HG03066 (cell line): Measurements from ENCODE around the gene NOTCH1.
"Not testable (repeated sequence)": the region's sequence is repeated elsewhere in the genome, so short reads cannot be mapped to it uniquely, and the experiment has no call there.

Experiments
- ATAC-seq: cut with Tn5 transposase; IDR thresholded peaks from one replicate; pipeline ENCODE4 v1.9.1; 2021; ENCODE audit warnings: low read depth; ENCODE audit not compliant: unreplicated experiment

Gene NOTCH1

GRCh38 chr9:136565715-136566552, 20.1 kb upstream of the NOTCH1 start:
- no peak for ATAC-seq

GRCh38 chr9:136565086-136565714, 19.4 kb upstream of the NOTCH1 start:
- ATAC-seq = no peak

- peak; percentile 60 for ATAC-seq
Observed at GRCh38 chr9:136564379-136564988, 18.6 kb upstream of the NOTCH1 start.

GRCh38 chr9:136563646-136564325, 17.9 kb upstream of the NOTCH1 start:
- ATAC-seq = no peak

- ATAC-seq = no peak
Observed at GRCh38 chr9:136562746-136563495, 17.1 kb upstream of the NOTCH1 start.

- ATAC-seq = no peak
Observed at GRCh38 chr9:136561779-136562178, 15.9 kb upstream of the NOTCH1 start.

- ATAC-seq = no peak
Observed at GRCh38 chr9:136560586-136560985, 14.7 kb upstream of the NOTCH1 start.

GRCh38 chr9:136559371-136559770, 13.5 kb upstream of the NOTCH1 start:
- not testable (repeated sequence) for ATAC-seq

- ATAC-seq = not testable (repeated sequence)
Observed at GRCh38 chr9:136558846-136559245, 13.0 kb upstream of the NOTCH1 start.

- no peak for ATAC-seq
Observed at GRCh38 chr9:136558373-136558772, 12.5 kb upstream of the NOTCH1 start.

GRCh38 chr9:136557036-136557435, 11.2 kb upstream of the NOTCH1 start:
- ATAC-seq = no peak

GRCh38 chr9:136556166-136556565, 10.3 kb upstream of the NOTCH1 start:
- ATAC-seq = no peak

GRCh38 chr9:136554870-136555269, 9.0 kb upstream of the NOTCH1 start:
- no peak for ATAC-seq

GRCh38 chr9:136553581-136553980, 7.7 kb upstream of the NOTCH1 start:
- no peak for ATAC-seq

- ATAC-seq = no peak
Observed at GRCh38 chr9:136552117-136552703, 6.4 kb upstream of the NOTCH1 start.

- no peak for ATAC-seq
Observed at GRCh38 chr9:136551401-136552116, 5.7 kb upstream of the NOTCH1 start.

GRCh38 chr9:136550439-136551289, 4.8 kb upstream of the NOTCH1 start:
- ATAC-seq = no peak
